Mesenteric fat pad (tissue), 1 donor: Measurements from ENCODE around the gene NF1. TPM values are rescaled to one million over a fixed set of nuclear protein-coding genes. Genes with fewer than 3 reads are reported as not detected.
"Not testable (repeated sequence)": the region's sequence is repeated elsewhere in the genome, so short reads cannot be mapped to it uniquely, and the experiment has no call there.

Experiments used
- DNase-seq: peaks from one replicate; pipeline ENCODE4 v3.0.0-alpha.2; 2020; ENCODE audit warnings: low spot score
- total RNA-seq: library from RNA; stranded (reverse); fragmentation: NEBNext Ultra II Directional; extraction: Animal tissue kit (Norgen Biotek cat#: 25700); gene quantifications from one replicate; pipeline ENCODE4 v1.2.1, GENCODE V29; 2021
- donor health status: DM: yes; HTN: yes; CAD: no.

The NF1 gene
- total RNA-seq, 1 donor from 2014 or later, result 55.8 TPM

DNA sequence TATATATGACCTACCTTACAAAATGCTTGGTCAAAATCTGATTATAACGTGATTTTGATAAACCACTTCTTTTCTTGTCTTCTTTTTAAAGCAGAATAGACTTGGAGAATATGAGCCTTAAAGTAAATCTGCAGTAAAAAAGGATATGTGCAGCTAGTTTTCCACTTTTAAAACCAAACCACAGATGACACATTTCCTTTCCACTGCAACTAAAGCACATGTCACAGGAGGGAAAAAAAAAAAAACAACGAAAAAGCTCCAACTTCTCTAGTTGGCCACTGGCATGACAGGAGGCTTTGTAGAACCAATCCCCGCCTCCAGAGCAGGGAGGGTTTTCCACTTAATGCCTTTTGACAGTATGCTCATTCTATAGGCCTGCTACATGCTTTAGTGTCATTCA lies 226.7 kb downstream of the NF1 start, which contains the start of gene EVI2A:
TSS of gene EVI2A (minus strand) at position 142 of the 400 bp plus-strand sequence. CDS start 2,609 bp downstream, outside the sequence.
- no peak for DNase-seq

GRCh38 chr17:31321966-31322365 lies 227.2 kb downstream of the NF1 start:
- DNase-seq, result no peak

DNA sequence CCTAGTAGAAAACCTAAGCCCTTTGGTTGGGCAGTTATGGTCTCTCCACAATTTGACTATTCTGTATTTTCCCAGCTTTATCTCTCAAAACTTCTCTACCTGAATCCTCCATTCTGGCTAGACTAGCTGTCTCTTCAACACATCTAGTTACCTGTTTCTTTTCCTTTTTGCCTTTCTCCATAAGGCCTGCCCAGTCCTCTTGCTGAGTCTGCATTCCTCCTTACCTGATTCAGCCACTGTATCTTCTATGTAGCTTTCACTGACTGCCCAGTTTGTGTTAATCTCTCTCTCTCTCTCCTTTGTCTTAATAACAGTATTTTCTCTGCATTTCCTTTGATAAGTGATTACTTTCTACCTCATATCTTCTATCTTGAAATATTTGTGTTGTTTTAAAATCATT lies 228.8 kb downstream of the NF1 start:
- DNase-seq, result no peak

DNA sequence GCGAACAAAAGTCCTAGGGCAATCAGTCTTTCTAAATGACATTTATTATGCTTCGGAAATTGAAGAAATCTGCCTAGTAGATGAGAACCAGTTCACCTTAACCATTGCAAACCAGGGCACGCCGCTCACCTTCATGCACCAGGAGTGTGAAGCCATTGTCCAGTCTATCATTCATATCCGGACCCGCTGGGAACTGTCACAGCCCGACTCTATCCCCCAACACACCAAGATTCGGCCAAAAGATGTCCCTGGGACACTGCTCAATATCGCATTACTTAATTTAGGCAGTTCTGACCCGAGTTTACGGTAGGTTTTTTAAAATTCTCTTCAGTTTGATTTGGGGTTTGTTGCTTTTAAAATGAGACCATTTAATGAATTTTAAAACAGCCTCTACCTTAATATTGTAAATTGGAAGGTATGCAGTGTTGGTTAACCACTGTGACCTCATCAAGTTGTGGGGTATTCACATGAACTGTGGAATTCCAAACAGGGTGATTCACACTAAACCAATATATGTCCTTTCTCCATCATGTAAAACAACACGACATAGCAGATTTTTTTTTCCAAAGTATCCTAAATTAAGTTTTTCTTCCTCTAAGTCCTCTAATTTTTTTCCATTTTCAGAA lies 232.9 kb downstream of the NF1 start:
- DNase-seq, result no peak

DNA sequence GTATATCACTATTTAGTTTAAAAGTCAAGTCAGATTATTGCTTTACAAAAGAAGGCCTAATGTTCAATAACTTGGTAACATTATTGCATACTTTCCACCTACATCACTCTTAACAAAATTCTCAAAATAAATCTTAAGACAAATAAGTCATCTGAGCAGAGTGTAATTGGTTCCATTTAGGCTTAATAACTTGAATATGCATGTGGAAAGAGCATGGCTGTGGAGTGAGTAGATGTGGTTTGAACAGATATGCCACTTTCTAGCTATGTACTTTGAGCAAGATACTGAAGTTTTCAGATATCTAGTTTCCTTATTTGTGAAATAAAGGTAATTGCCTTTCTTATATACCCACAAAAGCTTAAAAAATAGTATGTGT lies 233.4 kb downstream of the NF1 start:
- DNase-seq, result no peak

DNA sequence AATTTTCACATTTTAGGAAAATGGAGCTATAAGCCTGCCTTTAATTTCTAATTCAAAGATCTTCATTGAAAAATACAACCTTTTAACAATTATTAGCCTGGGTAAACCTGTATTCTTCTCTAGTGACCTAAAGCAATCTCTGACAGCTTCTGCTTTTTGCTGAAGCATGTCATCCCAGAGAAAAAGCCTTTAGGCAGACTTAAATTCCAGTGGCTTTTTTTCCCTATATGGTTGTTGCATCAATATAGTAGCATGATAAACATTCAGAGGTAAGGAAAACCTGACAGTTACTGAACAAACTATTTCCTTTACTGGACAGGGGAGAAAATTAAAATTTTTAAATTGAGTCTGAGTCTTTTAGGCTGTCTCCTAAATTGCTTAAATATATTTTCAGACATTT lies 234.4 kb downstream of the NF1 start:
- no peak for DNase-seq

DNA sequence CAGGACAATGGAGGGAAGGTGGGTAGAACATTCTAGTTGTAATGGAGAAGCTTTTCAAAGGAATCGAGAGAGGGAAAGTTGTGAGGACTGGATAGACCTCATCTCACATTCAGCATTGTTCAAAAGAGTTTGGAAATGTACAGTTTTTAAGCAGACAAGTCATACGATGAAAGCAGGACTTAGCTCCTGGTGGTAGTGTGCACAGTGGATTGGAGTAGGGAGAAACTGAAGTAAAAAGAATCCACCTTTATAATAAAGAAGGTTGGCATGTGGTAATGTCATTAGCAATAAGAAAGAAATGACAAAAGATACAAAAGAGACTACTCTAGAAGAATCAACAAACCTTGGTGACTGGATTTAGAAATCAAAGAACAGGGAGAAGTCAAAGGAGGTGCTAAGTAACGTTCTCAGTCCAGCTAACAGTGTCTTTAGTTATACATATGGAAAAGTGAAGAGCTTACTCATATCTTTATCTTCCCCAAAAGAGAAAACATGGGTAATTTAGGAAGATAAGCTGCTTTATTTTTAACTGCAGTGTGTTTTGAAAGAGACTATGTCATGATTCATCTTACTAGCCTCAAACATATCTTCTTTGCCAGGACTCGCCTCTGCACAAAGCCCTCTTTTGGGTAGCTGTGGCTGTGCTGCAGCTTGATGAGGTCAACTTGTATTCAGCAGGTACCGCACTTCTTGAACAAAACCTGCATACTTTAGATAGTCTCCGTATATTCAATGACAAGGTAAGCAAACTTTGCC lies 245.3 kb downstream of the NF1 start:
- no peak for DNase-seq

- DNase-seq, result not testable (repeated sequence)
Measured at GRCh38 chr17:31345191-31345747, 250.5 kb downstream of the NF1 start.

GRCh38 chr17:31349454-31349853 lies 254.7 kb downstream of the NF1 start:
- no peak for DNase-seq

DNA sequence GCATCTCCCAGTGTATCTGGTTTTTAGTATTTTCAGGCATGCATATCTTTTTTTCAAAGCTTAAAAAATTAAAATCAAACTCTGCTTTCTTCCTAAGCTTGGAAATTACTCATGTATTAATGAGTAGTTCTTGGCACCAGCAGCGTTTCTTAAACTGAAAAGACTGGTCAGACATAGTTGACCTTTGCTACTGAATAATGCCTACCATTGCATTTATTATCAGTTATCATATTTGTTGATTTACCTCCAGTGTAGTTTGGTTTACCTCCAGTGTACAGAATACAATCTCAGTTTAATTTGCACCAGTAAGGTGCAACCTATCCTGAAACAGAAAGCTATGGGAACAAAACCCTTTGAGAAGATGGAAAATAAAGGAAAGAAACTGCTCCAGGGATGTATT lies 261.2 kb downstream of the NF1 start:
- DNase-seq, result no peak

- no peak for DNase-seq
Measured at GRCh38 chr17:31357091-31357490, 262.3 kb downstream of the NF1 start.

DNA sequence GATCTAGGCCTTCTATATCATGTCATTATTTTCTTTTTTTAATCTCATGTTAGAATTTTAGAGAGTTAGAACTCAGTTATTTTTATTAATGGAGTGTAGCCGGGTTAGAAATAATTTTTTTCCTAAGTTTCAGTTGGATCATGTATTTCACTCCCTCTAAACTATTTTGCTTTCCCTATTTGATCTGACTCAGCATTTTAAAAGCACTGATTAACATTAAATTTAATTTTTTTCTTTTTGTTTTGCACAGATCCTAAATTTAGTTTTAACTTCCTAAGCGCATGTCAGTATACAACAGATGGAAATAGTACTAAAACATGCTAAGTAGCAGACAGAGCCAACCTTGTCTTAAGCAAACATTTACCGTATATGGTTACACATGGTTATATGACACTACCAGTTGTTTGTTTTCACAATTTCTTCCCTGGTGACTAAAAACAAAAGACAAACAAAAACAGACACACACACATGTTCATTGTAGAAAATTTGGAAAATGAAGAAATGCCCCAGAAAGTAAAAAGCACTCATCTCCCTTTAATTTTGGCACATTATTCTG lies 263.1 kb downstream of the NF1 start:
- DNase-seq, result no peak

DNA sequence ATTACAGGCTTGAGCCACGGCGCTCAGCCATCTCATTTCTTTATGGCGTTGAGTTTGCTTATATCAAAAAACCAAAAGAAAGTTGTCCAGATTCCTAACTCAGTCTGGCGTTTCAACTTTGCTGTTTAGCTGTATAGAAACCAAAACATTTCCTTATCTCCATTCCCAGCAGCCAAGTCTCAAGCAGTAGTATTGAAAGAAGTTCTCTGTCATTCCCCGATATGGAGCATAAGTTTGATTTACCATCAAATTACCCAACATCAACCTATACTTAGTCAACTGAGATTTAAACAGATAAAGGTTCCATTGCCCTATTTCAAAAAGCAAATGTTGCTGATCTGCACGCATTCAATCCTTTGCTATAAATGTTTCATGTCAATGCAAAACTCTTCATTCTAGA lies 269.2 kb downstream of the NF1 start:
- DNase-seq, result no peak

GRCh38 chr17:31366088-31366487 lies 271.3 kb downstream of the NF1 start:
- DNase-seq, result no peak

DNA sequence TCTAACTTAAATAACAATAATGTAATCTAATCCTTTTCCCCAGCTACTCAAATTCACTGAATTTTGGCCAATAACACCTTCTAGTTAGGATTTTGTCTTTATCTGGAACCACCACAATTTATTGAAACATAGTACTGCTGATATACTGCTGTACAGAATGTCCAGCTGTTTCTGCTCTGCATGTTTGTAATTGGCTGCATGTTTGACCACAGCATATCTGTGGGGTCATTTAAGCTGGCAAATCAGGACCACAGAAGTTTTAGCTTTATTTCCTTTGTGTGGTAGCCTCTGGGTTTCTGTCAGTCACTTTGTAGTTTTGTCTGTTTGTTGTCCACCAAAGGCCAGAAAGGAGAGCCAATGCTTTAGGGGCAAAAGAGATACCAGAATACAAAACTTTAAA lies 274.5 kb downstream of the NF1 start:
- no peak for DNase-seq

GRCh38 chr17:31371511-31372097 lies 276.8 kb downstream of the NF1 start:
- no peak for DNase-seq

DNA sequence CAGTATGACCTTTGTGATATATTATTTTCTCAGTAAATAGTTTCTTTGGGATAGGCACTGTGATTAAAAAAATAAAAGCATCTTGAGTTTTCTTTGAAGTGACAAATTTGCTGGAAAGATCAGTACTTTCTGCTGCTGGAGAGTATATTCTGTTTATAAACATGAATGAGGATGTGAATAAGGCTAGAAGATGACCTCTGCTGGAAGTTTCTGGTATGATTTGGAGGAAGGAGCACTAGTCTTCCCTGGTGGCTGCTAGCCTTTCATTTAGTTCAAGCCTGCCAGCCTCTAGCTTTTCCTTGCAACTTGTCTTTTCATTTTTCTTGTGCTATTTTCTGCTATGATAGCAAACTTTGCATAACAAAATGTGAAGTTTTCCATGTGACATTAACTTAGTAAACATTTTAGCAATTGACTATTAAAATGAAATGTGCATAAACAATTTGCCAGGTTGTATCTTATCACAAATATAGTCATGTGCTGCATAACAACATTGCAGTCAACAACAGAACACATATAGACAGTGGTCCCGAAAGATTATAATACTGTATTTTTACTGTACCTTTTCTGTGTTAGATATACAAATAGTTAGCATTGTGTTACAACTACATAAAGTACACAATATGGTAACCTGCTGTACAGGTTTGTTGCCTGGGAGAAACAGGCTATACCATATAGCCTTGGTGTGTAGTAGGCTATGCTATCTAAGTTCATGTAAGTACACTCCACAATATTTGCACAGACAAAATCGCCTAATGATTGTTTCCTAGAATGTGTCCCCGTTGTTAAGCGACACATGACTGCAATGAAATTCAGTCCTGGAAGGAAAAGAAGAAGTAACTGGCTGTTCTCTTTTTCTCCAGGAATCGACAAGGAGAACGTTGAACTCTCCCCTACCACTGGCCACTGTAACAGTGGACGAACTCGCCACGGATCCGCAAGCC lies 278.6 kb downstream of the NF1 start:
- DNase-seq, result no peak

DNA sequence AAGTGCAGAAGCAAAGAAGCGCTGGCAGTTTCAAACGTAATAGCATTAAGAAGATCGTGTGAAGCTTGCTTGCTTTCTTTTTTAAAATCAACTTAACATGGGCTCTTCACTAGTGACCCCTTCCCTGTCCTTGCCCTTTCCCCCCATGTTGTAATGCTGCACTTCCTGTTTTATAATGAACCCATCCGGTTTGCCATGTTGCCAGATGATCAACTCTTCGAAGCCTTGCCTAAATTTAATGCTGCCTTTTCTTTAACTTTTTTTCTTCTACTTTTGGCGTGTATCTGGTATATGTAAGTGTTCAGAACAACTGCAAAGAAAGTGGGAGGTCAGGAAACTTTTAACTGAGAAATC lies 279.3 kb downstream of the NF1 start:
- DNase-seq, result no peak

- DNase-seq, result no peak
Measured at GRCh38 chr17:31374503-31374902, 279.7 kb downstream of the NF1 start.

DNA sequence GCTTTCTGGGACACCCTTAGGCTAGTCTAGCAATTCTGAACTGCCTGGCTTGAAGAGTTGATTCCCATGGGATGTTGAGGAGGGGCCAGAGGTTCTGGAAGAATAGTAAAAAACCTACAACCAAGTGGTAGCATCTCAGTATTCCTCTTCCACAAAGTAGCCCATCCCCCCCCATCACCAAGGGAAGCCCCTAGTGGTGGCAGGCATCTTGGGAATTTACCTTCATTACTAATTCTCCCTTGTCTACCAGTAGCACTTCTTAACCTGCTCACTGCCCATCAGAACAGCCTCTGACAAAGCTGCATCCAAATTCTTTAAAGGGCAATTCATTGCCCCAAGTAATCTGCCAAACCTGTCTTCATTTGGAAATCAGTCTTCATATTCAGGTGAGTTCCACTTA lies 283.9 kb downstream of the NF1 start:
- no peak for DNase-seq

DNA sequence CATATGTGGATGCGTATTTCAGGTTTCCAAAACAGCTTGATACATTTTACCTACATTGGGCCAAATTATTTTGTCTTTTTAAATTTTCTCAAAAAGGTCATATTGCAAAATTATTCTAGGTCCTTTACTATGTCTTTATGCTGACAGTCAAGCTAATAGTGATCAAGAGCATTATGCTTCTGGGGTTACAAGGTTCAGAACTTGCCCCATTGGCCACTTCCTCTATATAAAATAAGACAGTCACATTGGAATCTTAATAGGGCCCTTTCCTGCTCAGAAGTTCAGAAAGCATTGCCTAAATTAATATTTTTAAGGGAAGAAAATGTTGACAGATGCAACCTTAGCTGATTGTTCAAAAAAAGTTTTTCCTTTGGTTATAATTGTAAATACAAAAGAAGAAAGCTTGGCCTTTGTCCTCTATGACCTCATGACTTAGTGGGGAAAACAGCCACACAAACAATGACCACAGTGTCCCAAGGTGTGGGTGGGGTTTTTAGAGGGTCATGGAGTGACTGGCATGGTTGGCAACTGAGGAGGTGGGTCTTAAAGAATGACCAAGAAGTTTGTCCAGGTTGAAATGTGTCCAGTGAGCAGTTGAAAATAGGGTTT lies 284.9 kb downstream of the NF1 start:
- DNase-seq, result no peak
